Hepatocyte (in vitro differentiated cells): Measurements from ENCODE around the gene UBE2E2.

Source experiments
- EZH2 ChIP-seq: fragments of 200-600 bp; sonication (generic); IDR thresholded peaks from 2 replicates; pipeline ENCODE4 v1.6.1; 2016; ENCODE audit warnings: antibody characterized with exemption, mild to moderate bottlenecking, borderline replicate concordance
- EZH2phosphoT487 ChIP-seq: fragments of 200-600 bp; sonication (generic); IDR thresholded peaks from one replicate; pipeline ENCODE4 v1.6.1; 2018; ENCODE audit warnings: antibody characterized with exemption, mild to moderate bottlenecking, low read depth, moderate library complexity; ENCODE audit not compliant: unreplicated experiment, severe bottlenecking
- TF ChIP-seq, protein P1 (sequence below): fragments of 200-600 bp; sonication (generic); IDR thresholded peaks from 2 replicates; pipeline ENCODE4 v1.5.1; 2016; ENCODE audit warnings: antibody characterized with exemption, mild to moderate bottlenecking; ENCODE audit not compliant: poor library complexity

DNA sequence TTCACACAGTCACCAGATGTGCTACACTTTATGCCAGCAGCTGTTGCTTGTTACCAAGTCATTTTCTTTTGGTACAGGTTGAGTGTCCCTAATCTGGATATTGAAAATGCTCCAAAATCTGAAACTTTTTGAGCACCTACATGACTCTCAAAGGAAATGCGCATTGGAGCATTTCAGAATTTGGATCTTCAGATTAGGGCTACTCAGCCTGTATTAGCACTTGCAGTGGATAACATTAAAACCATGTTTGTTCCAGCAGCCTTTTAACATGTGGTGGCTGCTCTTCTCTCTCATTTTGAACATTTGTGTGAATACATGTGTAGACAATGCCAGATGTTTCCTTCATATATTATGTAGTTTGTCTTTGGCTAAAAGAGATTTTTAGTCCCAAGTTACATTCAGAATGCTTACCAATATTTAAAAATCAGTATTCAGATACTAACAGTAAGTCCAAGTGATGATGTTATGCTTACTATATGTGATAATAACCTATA, 371.7 kb downstream of the UBE2E2 start:
- TF ChIP-seq, protein P1, sequence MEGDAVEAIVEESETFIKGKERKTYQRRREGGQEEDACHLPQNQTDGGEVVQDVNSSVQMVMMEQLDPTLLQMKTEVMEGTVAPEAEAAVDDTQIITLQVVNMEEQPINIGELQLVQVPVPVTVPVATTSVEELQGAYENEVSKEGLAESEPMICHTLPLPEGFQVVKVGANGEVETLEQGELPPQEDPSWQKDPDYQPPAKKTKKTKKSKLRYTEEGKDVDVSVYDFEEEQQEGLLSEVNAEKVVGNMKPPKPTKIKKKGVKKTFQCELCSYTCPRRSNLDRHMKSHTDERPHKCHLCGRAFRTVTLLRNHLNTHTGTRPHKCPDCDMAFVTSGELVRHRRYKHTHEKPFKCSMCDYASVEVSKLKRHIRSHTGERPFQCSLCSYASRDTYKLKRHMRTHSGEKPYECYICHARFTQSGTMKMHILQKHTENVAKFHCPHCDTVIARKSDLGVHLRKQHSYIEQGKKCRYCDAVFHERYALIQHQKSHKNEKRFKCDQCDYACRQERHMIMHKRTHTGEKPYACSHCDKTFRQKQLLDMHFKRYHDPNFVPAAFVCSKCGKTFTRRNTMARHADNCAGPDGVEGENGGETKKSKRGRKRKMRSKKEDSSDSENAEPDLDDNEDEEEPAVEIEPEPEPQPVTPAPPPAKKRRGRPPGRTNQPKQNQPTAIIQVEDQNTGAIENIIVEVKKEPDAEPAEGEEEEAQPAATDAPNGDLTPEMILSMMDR = no peak
- no peak for TF ChIP-seq EZH2
- TF ChIP-seq EZH2phosphoT487 = no peak
